Suprapubic skin (tissue), 3 donors: ENCODE results near the gene LITAFD.

Experiments
- CTCF ChIP-seq, 2 donors: fragments of 200-600 bp in 1 of 2; fragments of 450-650 bp in 1 of 2; sonication (generic) in 1 of 2; IDR thresholded peaks; one replicate each; pipeline ENCODE4 v1.5.1; 2016 to 2019; ENCODE audit warnings: antibody characterized with exemption in 2 of 2, mild to moderate bottlenecking in 1 of 2, moderate library complexity in 1 of 2
- POLR2AphosphoS5 ChIP-seq, 3 donors: sonication (generic); formaldehyde crosslinking; IDR thresholded peaks; one replicate each; pipeline ENCODE4 v1.6.1; 2017; ENCODE audit warnings: antibody characterized with exemption in 3 of 3

GRCh38 chr16:8868416-8869211 is 13.5 kb upstream of the LITAFD start, which contains the start of gene CARHSP1:
- TF ChIP-seq CTCF (IDR thresholded peaks at IDR 0.05): no peak
- no peak for TF ChIP-seq POLR2AphosphoS5 (IDR thresholded peaks at IDR 0.05)
